H1 (cell line): ENCODE results near the gene GAK. TPM values are rescaled to one million over a fixed set of nuclear protein-coding genes. Genes with fewer than 3 reads are reported as not detected.

ENCODE experiments used
- BCL11A ChIP-seq, 2 experiments: IDR thresholded peaks; one replicate each; pipeline ENCODE4 v1.6.1; 2011; ENCODE audit warnings: low read depth in 2 of 2, low read length in 2 of 2, mild to moderate bottlenecking in 2 of 2
- CEBPB ChIP-seq: IDR thresholded peaks from 2 replicates; pipeline ENCODE4 v1.6.1; 2012; ENCODE audit warnings: low read depth, low read length
- TCF12 ChIP-seq: IDR thresholded peaks from 2 replicates; pipeline ENCODE4 v1.6.1; 2011; ENCODE audit warnings: low read depth, mild to moderate bottlenecking, low read length
- polyA plus RNA-seq, 7 experiments: library from polyadenylated mRNA; depleted of rRNA in 3 of 7; stranded (reverse) in 5 of 7; unstranded in 2 of 7; fragments of >200 nt in 5 of 7; fragments of 200-250 nt in 2 of 7; gene quantifications; 1 replicate in 5 of 7; 2 replicates in 1 of 7; 4 replicates in 1 of 7; pipeline versions ENCODE4 v1.2.1 to v1.2.3, GENCODE V29; 2011 to 2013; ENCODE audit warnings: missing spikeins in 2 of 7, mixed read lengths in 2 of 7
- total RNA-seq: library from RNA; stranded (reverse); fragmentation: NEBNext Ultra II Directional; extraction: Animal tissue kit (Norgen Biotek cat#: 25700); gene quantifications from 2 replicates; pipeline ENCODE4 v1.2.1, GENCODE V29; 2021

The GAK gene
- total and polyA plus RNA-seq, 2 of the 8 experiments (the other 6 are each of a cell fraction or from before 2014, with no cell fraction given): 31.5 to 70.8 TPM

DNA sequence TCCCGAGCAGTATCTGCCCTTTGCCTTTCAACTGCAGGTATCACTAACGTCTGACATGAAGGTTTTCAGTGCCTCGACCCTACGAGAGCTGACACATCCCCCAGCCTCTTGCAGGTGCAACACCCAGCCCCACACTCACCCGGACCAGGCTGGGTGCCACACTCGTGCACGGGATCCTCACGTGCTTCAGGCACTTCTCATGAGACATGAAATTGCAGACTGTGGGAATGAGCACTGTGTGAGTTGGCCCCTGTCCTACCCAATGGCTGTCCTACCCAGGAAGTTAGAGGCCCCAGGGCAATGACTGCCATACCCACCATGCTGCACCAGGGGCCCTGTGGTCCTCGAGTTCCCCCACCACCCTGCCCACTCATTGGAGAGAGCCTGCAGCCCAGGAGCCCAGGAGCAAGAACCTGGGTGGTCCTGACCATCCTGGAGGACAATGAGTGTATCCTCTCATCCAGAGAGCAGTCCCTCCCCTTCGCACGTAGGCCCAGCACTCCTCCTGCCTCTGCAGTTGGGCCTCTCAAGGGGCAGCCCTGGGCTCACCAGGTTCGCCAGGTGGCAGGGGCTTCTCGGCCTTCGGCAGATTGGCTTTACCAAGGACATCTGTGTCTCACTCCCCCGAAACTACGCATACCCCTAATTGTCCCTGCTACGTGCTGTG is 38.9 kb upstream of the GAK start (continued):
- TF ChIP-seq BCL11A (IDR thresholded peaks at IDR 0.05; ENCODE audit: low read depth in 2 of 2, low read length in 2 of 2): no peak
- no peak for TF ChIP-seq CEBPB
- no peak for TF ChIP-seq TCF12
- TF ChIP-seq, all 59 proteins: peak for 0
